Spleen (tissue), 11 donors: Measurements from ENCODE around the gene DHCR7. TPM values are rescaled to one million over a fixed set of nuclear protein-coding genes. Genes with fewer than 3 reads are reported as not detected.
"Not testable (repeated sequence)": the region's sequence is repeated elsewhere in the genome, so short reads cannot be mapped to it uniquely, and the experiment has no call there.

ENCODE experiments used
- DNase-seq: peaks from one replicate; pipeline ENCODE4 v3.0.0-alpha.2; 2020
- H3K27ac ChIP-seq, 8 donors: fragments of 200-600 bp; sonication (generic) in 7 of 8; 1 replicate in 4 of 8; 2 replicates in 4 of 8; pipeline versions ENCODE4 v1.5.0 to v1.8.0; 2016 to 2021; ENCODE audit warnings: inconsistent platforms in 4 of 8, mild to moderate bottlenecking in 4 of 8, moderate library complexity in 1 of 8
- H3K27me3 ChIP-seq, 7 donors: fragments of 200-600 bp; sonication (generic) in 6 of 7; replicated peaks in 1 of 7; 1 replicate in 4 of 7; 2 replicates in 3 of 7; pipeline versions ENCODE4 v1.5.0 to v1.8.0; 2016 to 2021; ENCODE audit warnings: inconsistent platforms in 3 of 7, mild to moderate bottlenecking in 1 of 7
- H3K36me3 ChIP-seq, 6 donors: fragments of 200-600 bp; sonication (generic) in 5 of 6; 1 replicate in 4 of 6; 2 replicates in 2 of 6; pipeline versions ENCODE4 v1.5.0 to v1.8.0; 2016 to 2021; ENCODE audit warnings: inconsistent platforms in 2 of 6
- H3K4me1 ChIP-seq, 6 donors: fragments of 200-600 bp; sonication (generic) in 5 of 6; 1 replicate in 3 of 6; 2 replicates in 3 of 6; pipeline versions ENCODE4 v1.5.0 to v1.8.0; 2016 to 2021; ENCODE audit warnings: inconsistent platforms in 3 of 6
- H3K4me3 ChIP-seq, 8 donors: fragments of 200-600 bp; sonication (generic) in 7 of 8; 1 replicate in 4 of 8; 2 replicates in 4 of 8; pipeline versions ENCODE4 v1.5.0 to v1.8.0; 2016 to 2021; ENCODE audit warnings: inconsistent platforms in 4 of 8, mild to moderate bottlenecking in 4 of 8, moderate library complexity in 2 of 8
- H3K9me3 ChIP-seq, 8 donors: fragments of 200-600 bp; sonication (generic) in 7 of 8; 1 replicate in 4 of 8; 2 replicates in 4 of 8; pipeline versions ENCODE4 v1.5.0 to v1.8.0; 2016 to 2021; ENCODE audit warnings: inconsistent platforms in 4 of 8
- POLR2A ChIP-seq, 3 donors: fragments of 450-650 bp; IDR thresholded peaks; one replicate each; pipeline ENCODE4 v1.5.1; 2017; ENCODE audit warnings: antibody characterized with exemption in 3 of 3, mild to moderate bottlenecking in 1 of 3
- POLR2AphosphoS5 ChIP-seq, 3 donors: sonication (generic); formaldehyde crosslinking; IDR thresholded peaks; one replicate each; pipeline ENCODE4 v1.5.1; 2017; ENCODE audit warnings: antibody characterized with exemption in 3 of 3
- WGBS, 5 donors: extraction: QIAGEN DNeasy Blood & Tissue Kit in 3 of 5; methylation state at CpG; one replicate each; pipeline versions ENCODE4 v1.1.5 to v1.1.7; 2013 to 2018; 5-methylcytosine and 5-hydroxymethylcytosine counted together
- intact Hi-C: fragments of 100-400 bp; cut with DNase I; formaldehyde crosslinking; loops from one replicate; pipeline ENCODE4 v1.15.0; 2023; ENCODE audit warnings: low total_unique reads
- polyA plus RNA-seq, 3 donors: library from polyadenylated mRNA; stranded (reverse); fragments of 200-250 nt; gene quantifications; one replicate each; pipeline ENCODE4 v1.2.1, GENCODE V29; 2013
- total RNA-seq, 7 donors: library from RNA; depleted of rRNA in 3 of 7; stranded (reverse); fragments of >200 nt in 3 of 7; fragmentation: NEBNext Ultra II Directional in 4 of 7; extraction: Animal tissue kit (Norgen Biotek cat#: 25700) in 4 of 7; gene quantifications; one replicate each; pipeline versions ENCODE4 v1.1.0 to v1.2.1, GENCODE V29; 2016 to 2021
- TF ChIP-seq, protein P1 (sequence below), 11 experiments: fragments of 200-600 bp in 7 of 11; fragments of 450-650 bp in 4 of 11; sonication (generic) in 4 of 11; IDR thresholded peaks in 8 of 11; conservative IDR thresholded peaks in 3 of 11; 1 replicate in 7 of 11; 2 replicates in 4 of 11; pipeline versions ENCODE4 v1.4.0 to v1.8.0; 2016 to 2021; ENCODE audit warnings: antibody characterized with exemption in 11 of 11, inconsistent platforms in 4 of 11, mild to moderate bottlenecking in 1 of 11
- donor health status: healthy with polysubstance abuse.
- donor health status: DM: no; HTN: no; CAD: no; lungs with moderate emphysema.
- donor health status: DM: no; HTN: no; CAD: no.
- donor health status: Bipolar disorder and iron deficiency.
- donor health status: healthy.
- donor health status: DM: no; HTN: no; CAD: no.
- donor health status: DM: yes; HTN: yes; CAD: no.

Gene DHCR7
- total and polyA plus RNA-seq, 10 donors, result 3.6 to 26.4 (median 14.3) TPM

DNA sequence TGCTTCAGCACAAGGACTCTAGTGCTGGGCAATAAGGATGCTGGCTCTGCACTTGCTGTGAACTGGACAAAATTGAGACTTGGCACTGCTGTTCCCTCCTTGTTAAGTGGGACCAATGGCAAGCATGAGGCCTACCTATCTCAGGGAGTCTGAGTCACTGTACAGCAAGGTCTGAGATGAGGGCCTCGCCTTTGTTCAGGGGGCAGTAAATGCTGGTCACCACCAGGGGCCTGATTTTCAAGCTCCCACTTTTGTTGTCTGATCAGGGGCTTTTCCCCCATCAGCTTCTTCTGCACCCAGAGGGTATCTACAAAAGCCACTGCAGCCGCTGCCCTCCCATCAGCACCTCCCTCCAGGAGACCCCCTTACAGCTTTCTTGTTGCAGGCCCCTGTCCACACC is 22.8 kb downstream of the DHCR7 start:
- intact Hi-C loops, result no loop called here
- no peak for DNase-seq
- WGBS, 5 donors, result 90 to 98% (median 92%) methylated on average over 2 of the region's 2 CpGs

DNA sequence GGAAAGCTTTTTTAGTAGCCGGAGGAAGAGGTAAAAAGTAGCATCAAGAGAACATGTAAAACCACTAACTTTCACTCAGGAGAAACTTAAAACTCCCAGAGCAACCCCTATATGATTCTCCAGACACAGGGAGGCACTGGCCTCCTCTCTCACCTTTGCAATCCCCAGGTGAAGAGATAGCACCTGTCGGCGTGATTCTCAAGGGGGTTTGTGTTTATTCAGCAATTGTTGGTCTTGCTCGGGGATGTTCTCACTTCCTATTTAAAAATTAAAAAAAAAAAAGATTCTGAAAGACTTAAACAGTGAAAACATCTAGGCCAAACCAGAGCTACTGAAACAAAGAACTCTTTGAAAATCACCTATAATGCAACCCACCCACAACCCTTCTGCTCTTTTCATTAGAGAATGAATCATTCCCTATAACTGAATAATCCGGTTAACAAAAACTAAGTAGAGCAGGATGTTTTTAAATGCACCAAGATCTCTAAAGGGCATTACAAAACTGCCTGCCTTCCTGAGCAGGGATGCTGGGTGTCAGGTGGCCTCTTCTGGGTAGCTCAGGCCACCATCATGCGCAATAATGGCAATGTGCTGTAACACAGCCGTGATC is 24.9 kb downstream of the DHCR7 start:
- no peaks in the 10 kb centered on the region for H3K9me3 ChIP-seq
- H3K27ac ChIP-seq, result no peak overlapping the region
- TF ChIP-seq POLR2A (IDR thresholded peaks at IDR 0.05) (no peak), POLR2AphosphoS5 (IDR thresholded peaks at IDR 0.05) (no peak)
- TF ChIP-seq, protein P1, sequence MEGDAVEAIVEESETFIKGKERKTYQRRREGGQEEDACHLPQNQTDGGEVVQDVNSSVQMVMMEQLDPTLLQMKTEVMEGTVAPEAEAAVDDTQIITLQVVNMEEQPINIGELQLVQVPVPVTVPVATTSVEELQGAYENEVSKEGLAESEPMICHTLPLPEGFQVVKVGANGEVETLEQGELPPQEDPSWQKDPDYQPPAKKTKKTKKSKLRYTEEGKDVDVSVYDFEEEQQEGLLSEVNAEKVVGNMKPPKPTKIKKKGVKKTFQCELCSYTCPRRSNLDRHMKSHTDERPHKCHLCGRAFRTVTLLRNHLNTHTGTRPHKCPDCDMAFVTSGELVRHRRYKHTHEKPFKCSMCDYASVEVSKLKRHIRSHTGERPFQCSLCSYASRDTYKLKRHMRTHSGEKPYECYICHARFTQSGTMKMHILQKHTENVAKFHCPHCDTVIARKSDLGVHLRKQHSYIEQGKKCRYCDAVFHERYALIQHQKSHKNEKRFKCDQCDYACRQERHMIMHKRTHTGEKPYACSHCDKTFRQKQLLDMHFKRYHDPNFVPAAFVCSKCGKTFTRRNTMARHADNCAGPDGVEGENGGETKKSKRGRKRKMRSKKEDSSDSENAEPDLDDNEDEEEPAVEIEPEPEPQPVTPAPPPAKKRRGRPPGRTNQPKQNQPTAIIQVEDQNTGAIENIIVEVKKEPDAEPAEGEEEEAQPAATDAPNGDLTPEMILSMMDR (IDR thresholded peaks at IDR 0.05 in 8 of 11, conservative IDR thresholded peaks at IDR 0.05 in 3 of 11), result no peak
- 52 to 66% (median 59%) methylated on average over 7 of the region's 7 CpGs for WGBS, 5 donors
- H3K4me3 ChIP-seq, result no peak overlapping the region
- intact Hi-C loops, result no loop called here
- no peak for DNase-seq
- no peaks in the 10 kb centered on the region for H3K36me3 ChIP-seq
- H3K4me1 ChIP-seq, result peaks cover 0 to 33% (median 12%) of the 10 kb centered on the region in 6 donors
- no peaks in the 10 kb centered on the region for H3K27me3 ChIP-seq

More for the DNA sequence above, 22.8 kb downstream of the DHCR7 start:
- Histone ChIP-seq H3K4me3 (no peak overlapping the region), H3K4me1 (peaks cover 0 to 18% (median 2%) of the 10 kb centered on the region in 6 donors), H3K9me3 (no peaks in the 10 kb centered on the region), H3K27ac (no peak overlapping the region), H3K36me3 (no peaks in the 10 kb centered on the region), H3K27me3 (no peaks in the 10 kb centered on the region)
- TF ChIP-seq, protein P1 (IDR thresholded peaks at IDR 0.05 in 8 of 11, conservative IDR thresholded peaks at IDR 0.05 in 3 of 11), result no peak
- TF ChIP-seq POLR2AphosphoS5 (IDR thresholded peaks at IDR 0.05) (no peak), POLR2A (IDR thresholded peaks at IDR 0.05) (no peak)

DNA sequence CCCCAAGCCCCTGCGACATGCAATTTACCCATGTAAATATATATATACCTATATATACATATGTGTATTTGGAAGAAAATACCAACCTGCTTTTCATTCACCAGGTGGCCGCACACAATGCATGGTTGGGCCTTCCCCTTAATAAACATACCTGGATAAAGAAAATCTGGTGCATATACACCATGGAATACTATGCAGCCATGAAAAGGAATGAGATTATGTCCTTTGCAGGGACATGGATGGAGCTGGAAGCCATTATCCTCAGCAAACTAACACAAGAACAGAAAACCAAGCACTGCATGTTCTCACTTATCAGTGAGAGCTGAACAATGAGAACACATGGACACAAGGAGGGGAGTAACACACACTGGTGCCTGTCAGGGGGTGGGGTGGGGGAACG is 25.9 kb downstream of the DHCR7 start:
- H3K27me3 ChIP-seq, DNase-seq, H3K4me3 ChIP-seq, H3K9me3 ChIP-seq, H3K36me3 ChIP-seq, intact Hi-C loops, H3K27ac ChIP-seq: not testable (repeated sequence)
- H3K4me1 ChIP-seq, result peaks cover 0 to 33% (median 12%) of the 10 kb centered on the region in 6 donors
- WGBS, 5 donors, result 89 to 98% (median 95%) methylated on average over 3 of the region's 3 CpGs

DNA sequence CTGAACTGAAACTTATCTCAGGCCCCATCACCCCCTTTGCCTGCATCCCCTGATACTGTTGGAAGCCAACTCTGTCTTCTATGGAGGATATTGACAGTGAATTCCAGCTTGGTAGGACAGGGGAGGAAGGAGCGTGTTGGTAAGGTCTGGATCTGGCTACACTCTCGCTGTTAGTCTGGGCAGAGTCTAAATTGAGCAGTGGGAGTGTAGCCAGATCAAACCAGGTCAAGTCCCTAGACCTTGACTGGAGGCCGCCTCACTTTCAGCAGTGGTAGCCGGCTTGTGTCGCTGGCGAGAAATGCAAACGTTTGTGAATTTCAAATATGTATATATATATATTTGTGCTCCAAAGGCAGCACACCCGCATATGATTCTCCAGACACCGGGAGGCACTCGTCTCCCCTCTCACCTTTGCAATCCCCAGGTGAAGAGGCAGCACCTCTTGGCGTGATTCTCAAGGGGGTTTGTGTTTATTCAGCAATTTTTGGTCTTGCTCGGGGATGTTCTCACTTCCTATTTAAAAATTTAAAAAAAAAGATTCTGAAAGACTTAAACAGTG is 26.7 kb downstream of the DHCR7 start:
- Histone ChIP-seq H3K9me3 (no peaks in the 10 kb centered on the region), H3K27ac (no peak overlapping the region), H3K27me3 (no peaks in the 10 kb centered on the region), H3K4me1 (peaks cover 0 to 33% (median 12%) of the 10 kb centered on the region in 6 donors), H3K36me3 (no peaks in the 10 kb centered on the region), H3K4me3 (no peak overlapping the region)
- intact Hi-C loops, result no loop called here
- TF ChIP-seq POLR2AphosphoS5 (IDR thresholded peaks at IDR 0.05), result no peak
- TF ChIP-seq POLR2A (IDR thresholded peaks at IDR 0.05), result no peak
- TF ChIP-seq, protein P1 (IDR thresholded peaks at IDR 0.05 in 8 of 11, conservative IDR thresholded peaks at IDR 0.05 in 3 of 11), result no peak
- DNase-seq, result no peak
- 73 to 81% (median 75%) methylated on average over 12 of the region's 12 CpGs for WGBS, 5 donors
